ENCODE data around the gene MICAL2. TPM values are rescaled to one million over a fixed set of nuclear protein-coding genes. Genes with fewer than 3 reads are reported as not detected.

MICAL2 gene
- total and polyA plus RNA-seq, 2 donors (not counting 3 experiments of a cell fraction or from before 2014, with no cell fraction given), result 67.6 to 200 TPM

- no peaks in the 10 kb centered on the region for H3K36me3 ChIP-seq (ENCODE audit: control insufficient read depth in 2 of 2, extremely low read depth in 1 of 2, insufficient read depth in 2 of 2, low read length in 2 of 2)
- no peaks in the 10 kb centered on the region for H4K20me1 ChIP-seq (replicated peaks; ENCODE audit: control insufficient read depth, extremely low read depth, insufficient read depth, low read length)
- intact Hi-C loops (cut with micrococcal nuclease) (no loop called here), dilution Hi-C loops (cut with MboI; ENCODE audit: extremely low pct_ligation_motif_present, low sequenced_read_pairs) (no loop called here)
- BruUV-seq (replicated peaks), result no TSS peak
- POLR2A ChIA-PET, result no interaction called here
- no peaks in the 10 kb centered on the region for H3K9me3 ChIP-seq (replicated peaks; ENCODE audit: control insufficient read depth, insufficient read depth, low read length)
- TF ChIP-seq MAX (IDR thresholded peaks at IDR 0.05; ENCODE audit: insufficient read depth, insufficient read length) (no peak), CTCF (IDR thresholded peaks at IDR 0.05; ENCODE audit: extremely low read depth in 1 of 2, insufficient read depth in 1 of 2, low read depth in 1 of 2, low read length in 2 of 2) (no peak)
- H3K9ac ChIP-seq (replicated peaks; ENCODE audit: extremely low read depth, insufficient read depth, low read length), result no peak overlapping the region
- no peak overlapping the region for H3K4me2 ChIP-seq (ENCODE audit: insufficient read depth, low read length)
- no peak overlapping the region for H3K4me3 ChIP-seq (replicated peaks in 1 of 3; ENCODE audit: insufficient read depth in 1 of 3, low read depth in 1 of 3, low read length in 3 of 3)
- no peaks in the 10 kb centered on the region for H3K9me1 ChIP-seq (replicated peaks; ENCODE audit: control insufficient read depth, extremely low read depth, insufficient read depth, low read length)
- H3K27me3 ChIP-seq (ENCODE audit: control insufficient read depth in 2 of 2, insufficient read depth in 2 of 2, low read length in 2 of 2), result no peaks in the 10 kb centered on the region
- H2AFZ ChIP-seq (ENCODE audit: low read depth, low read length), result peak overlapping the region; percentile 65
- CTCF ChIA-PET, result interaction anchor here (1.0 to 1.8 kb wide), 8 partner anchors 9 to 215 kb away, joined by 3 to 6 read pairs (median 4); no protein-coding TSS in a partner anchor
- H3K4me1 ChIP-seq (ENCODE audit: control insufficient read depth, extremely low read depth, insufficient read depth, low read length), result peaks cover 12% of the 10 kb centered on the region
- DNase-seq (ENCODE audit: low read depth, low spot score) (no peak), FAIRE-seq (no peak)
- H3K27ac ChIP-seq (ENCODE audit: insufficient read depth, low read depth, low read length), result no peak overlapping the region
- H3K79me2 ChIP-seq (ENCODE audit: control insufficient read depth, insufficient read depth, low read length), result no peaks in the 10 kb centered on the region
Observed at GRCh38 chr11:12066799-12067508, 43.4 kb upstream of the MICAL2 start.

- no peak for FAIRE-seq
- no peaks in the 10 kb centered on the region for H3K27me3 ChIP-seq (ENCODE audit: control insufficient read depth in 2 of 2, insufficient read depth in 2 of 2, low read length in 2 of 2)
- CTCF ChIA-PET, result interaction anchor here (0.7 to 1.8 kb wide), 6 partner anchors 10 to 184 kb away, joined by 3 to 6 read pairs (median 4); no protein-coding TSS in a partner anchor
- BruUV-seq (replicated peaks), result no TSS peak
- H3K27ac ChIP-seq (ENCODE audit: insufficient read depth, low read depth, low read length), result no peak overlapping the region
- H3K9me1 ChIP-seq (replicated peaks; ENCODE audit: control insufficient read depth, extremely low read depth, insufficient read depth, low read length), result no peaks in the 10 kb centered on the region
- no peak for TF ChIP-seq JUN (IDR thresholded peaks at IDR 0.05; ENCODE audit: borderline replicate concordance, insufficient read depth, insufficient read length, low read depth)
- TF ChIP-seq POLR2AphosphoS5 (IDR thresholded peaks at IDR 0.05; ENCODE audit: insufficient read depth, low read depth, low read length), result no peak
- no peak for TF ChIP-seq GATA2 (IDR thresholded peaks at IDR 0.05; ENCODE audit: insufficient read depth, insufficient read length, low read depth, low read length)
- no peak for TF ChIP-seq CTCF (IDR thresholded peaks at IDR 0.05; ENCODE audit: extremely low read depth in 1 of 2, insufficient read depth in 1 of 2, low read depth in 1 of 2, low read length in 2 of 2)
- TF ChIP-seq FOS (IDR thresholded peaks at IDR 0.05; ENCODE audit: borderline replicate concordance, insufficient read depth, low read length), result no peak
- TF ChIP-seq POLR2A (IDR thresholded peaks at IDR 0.05; ENCODE audit: low read depth, low read length), result no peak
- TF ChIP-seq MYC (IDR thresholded peaks at IDR 0.05; ENCODE audit: low read depth, low read length), result no peak
- TF ChIP-seq MAX (IDR thresholded peaks at IDR 0.05; ENCODE audit: insufficient read depth, insufficient read length), result no peak
- TF ChIP-seq EZH2 (IDR thresholded peaks at IDR 0.05; ENCODE audit: borderline replicate concordance, low read depth, low read length, severe bottlenecking), result no peak
- intact Hi-C loops (cut with micrococcal nuclease) (no loop called here), dilution Hi-C loops (cut with MboI; ENCODE audit: extremely low pct_ligation_motif_present, low sequenced_read_pairs) (no loop called here)
- H3K79me2 ChIP-seq (ENCODE audit: control insufficient read depth, insufficient read depth, low read length), result no peaks in the 10 kb centered on the region
- POLR2A ChIA-PET, result no interaction called here
- no peaks in the 10 kb centered on the region for H3K9me3 ChIP-seq (replicated peaks; ENCODE audit: control insufficient read depth, insufficient read depth, low read length)
- DNase-seq (ENCODE audit: low read depth, low spot score), result no peak
- H3K4me3 ChIP-seq (replicated peaks in 1 of 3; ENCODE audit: insufficient read depth in 1 of 3, low read depth in 1 of 3, low read length in 3 of 3), result no peak overlapping the region
- peaks cover 12% of the 10 kb centered on the region for H3K4me1 ChIP-seq (ENCODE audit: control insufficient read depth, extremely low read depth, insufficient read depth, low read length)
- H3K4me2 ChIP-seq (ENCODE audit: insufficient read depth, low read length), result no peak overlapping the region
- H3K36me3 ChIP-seq (ENCODE audit: control insufficient read depth in 2 of 2, extremely low read depth in 1 of 2, insufficient read depth in 2 of 2, low read length in 2 of 2), result no peaks in the 10 kb centered on the region
- no peaks in the 10 kb centered on the region for H4K20me1 ChIP-seq (replicated peaks; ENCODE audit: control insufficient read depth, extremely low read depth, insufficient read depth, low read length)
- no peak overlapping the region for H2AFZ ChIP-seq (ENCODE audit: low read depth, low read length)
- H3K9ac ChIP-seq (replicated peaks; ENCODE audit: extremely low read depth, insufficient read depth, low read length), result no peak overlapping the region
Observed at GRCh38 chr11:12067796-12068357, 42.5 kb upstream of the MICAL2 start.

All from endothelial cell of umbilical vein (primary cell).